NCI-H524 treated with DMSO at 0.1 percent for 48 hours (cell line): ENCODE data around the gene ZNF563.
"Not testable (repeated sequence)": the region's sequence is repeated elsewhere in the genome, so short reads cannot be mapped to it uniquely, and the experiment has no call there.

ENCODE experiments used
- DNase-seq: peaks from one replicate; lab custom pipeline; 2025; lab: John Stamatoyannopoulos, UW

ZNF563 gene

GRCh38 chr19:12333162-12334159 is at the start of gene ZNF563:
Gene ZNF563, minus strand, starts transcription at chr19:12333633. Its CDS starts 151 bp downstream, at chr19:12333482.
- peak; percentile 66 for DNase-seq

- DNase-seq = no peak
Observed at GRCh38 chr19:12380444-12380737, 47.0 kb upstream of the ZNF563 start.

- DNase-seq = no peak
Observed at GRCh38 chr19:12379732-12380443, 46.5 kb upstream of the ZNF563 start.

GRCh38 chr19:12374026-12374425 is 40.6 kb upstream of the ZNF563 start:
- DNase-seq = no peak

GRCh38 chr19:12365236-12366162 is 32.1 kb upstream of the ZNF563 start, which contains the start of gene ZNF442:
Gene ZNF442, minus strand, starts transcription at chr19:12365683. Its CDS starts 2,052 bp downstream, at chr19:12363631.
- peak; percentile 89 for DNase-seq

GRCh38 chr19:12364391-12365235 is 31.2 kb upstream of the ZNF563 start:
- no peak for DNase-seq

GRCh38 chr19:12362236-12362635 is 28.8 kb upstream of the ZNF563 start:
- not testable (repeated sequence) for DNase-seq

GRCh38 chr19:12353375-12353774 is 19.9 kb upstream of the ZNF563 start:
- no peak for DNase-seq

- no peak for DNase-seq
Observed at GRCh38 chr19:12350890-12351197, 17.4 kb upstream of the ZNF563 start.

- DNase-seq = no peak
Observed at GRCh38 chr19:12350185-12350889, 16.9 kb upstream of the ZNF563 start.

- no peak for DNase-seq
Observed at GRCh38 chr19:12346896-12347295, 13.5 kb upstream of the ZNF563 start.

- no peak for DNase-seq
Observed at GRCh38 chr19:12345197-12345596, 11.8 kb upstream of the ZNF563 start.

GRCh38 chr19:12331211-12331941 is 2.1 kb downstream of the ZNF563 start:
- no peak for DNase-seq

GRCh38 chr19:12330340-12330739 is 3.1 kb downstream of the ZNF563 start:
- DNase-seq = no peak

- DNase-seq = no peak
Observed at GRCh38 chr19:12325690-12326089, 7.7 kb downstream of the ZNF563 start.

- no peak for DNase-seq
Observed at GRCh38 chr19:12318782-12319413, 14.5 kb downstream of the ZNF563 start.

GRCh38 chr19:12314553-12314952 is 18.9 kb downstream of the ZNF563 start:
- DNase-seq = no peak

- DNase-seq = not testable (repeated sequence)
Observed at GRCh38 chr19:12308891-12309290, 24.5 kb downstream of the ZNF563 start.

GRCh38 chr19:12295191-12295590 is 38.2 kb downstream of the ZNF563 start:
- no peak for DNase-seq
